ENCODE results near the gene SPAG9. TPM values are rescaled to one million over a fixed set of nuclear protein-coding genes. Genes with fewer than 3 reads are reported as not detected.

The SPAG9 gene
- total and polyA plus RNA-seq, 12 donors = 20.7 to 65.8 (median 51.6) TPM

DNA sequence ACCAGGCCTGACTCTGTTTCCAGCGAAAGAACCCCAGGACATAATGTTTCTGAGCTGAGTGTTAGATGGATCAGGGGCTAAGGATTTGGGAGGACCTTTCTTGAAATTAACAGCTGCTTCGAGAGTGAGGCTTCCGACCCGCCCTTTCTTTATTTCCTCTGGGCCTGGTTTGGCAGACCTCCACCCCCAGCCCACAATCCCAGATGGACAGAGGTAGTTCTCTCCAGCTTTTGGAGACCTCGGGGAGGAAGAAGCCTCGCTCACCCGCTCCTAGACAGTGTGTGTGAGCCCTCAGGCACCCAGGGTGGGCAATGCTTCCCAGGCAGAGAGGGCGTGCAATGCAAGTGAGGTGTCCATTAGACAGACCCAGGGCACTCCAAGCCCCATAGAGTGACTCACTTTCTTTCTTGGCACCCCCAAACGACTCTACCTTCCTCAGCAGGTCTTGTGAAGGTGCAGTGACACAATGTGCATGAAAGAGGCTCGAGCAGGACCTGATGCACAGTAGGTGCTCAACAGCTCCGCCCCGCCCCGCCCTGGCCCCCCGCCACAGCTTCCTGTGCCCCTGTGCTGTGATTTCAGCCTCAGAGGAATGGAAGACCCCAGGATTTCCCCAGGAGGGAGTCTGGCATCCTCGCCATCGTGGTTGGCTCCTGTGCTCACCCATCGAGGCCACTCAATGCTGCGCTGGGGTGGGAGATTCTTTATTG, 203.8 kb downstream of the SPAG9 start:
- intact Hi-C loops (cut with DNase I) = loop anchor here in 3 of 10 donors (5.0 kb wide), 1 partner anchor 50 kb away; the partner anchor contains the start of gene TOB1 (in 3 of the 3)
- H3K27me3 ChIP-seq = no peaks in the 10 kb centered on the region
- H3K36me3 ChIP-seq = no peaks in the 10 kb centered on the region
- ATAC-seq (peak in 3 of 8 donors; percentile 16 to 41 (median 33)), DNase-seq (peak in 1 of 2 donors; percentile 48)
- H3K9me3 ChIP-seq = no peaks in the 10 kb centered on the region
- H3K4me3 ChIP-seq = no peak overlapping the region
- 73 to 79% methylated on average over 18 of the region's 18 CpGs for WGBS, 2 donors
- no peak for TF ChIP-seq CTCF (IDR thresholded peaks at IDR 0.05)
- peak overlapping the region; percentile 3 to 89 (median 64) for H3K27ac ChIP-seq
- peaks cover 31 to 54% (median 35%) of the 10 kb centered on the region in 9 donors for H3K4me1 ChIP-seq

- Histone ChIP-seq H3K36me3 (no peaks in the 10 kb centered on the region), H3K27ac (peak overlapping the region; percentile 3 to 89 (median 56)), H3K4me1 (peaks cover 31 to 54% (median 35%) of the 10 kb centered on the region in 9 donors), H3K9me3 (no peaks in the 10 kb centered on the region), H3K4me3 (no peak overlapping the region), H3K27me3 (no peaks in the 10 kb centered on the region)
- peak in 1 of 8 donors; percentile 0 for ATAC-seq
- no peak for TF ChIP-seq CTCF (IDR thresholded peaks at IDR 0.05)
- DNase-seq = no peak
- WGBS, 2 donors = 78 to 80% methylated on average over 2 of the region's 2 CpGs
- intact Hi-C loops (cut with DNase I) = loop anchor here in 3 of 10 donors (5.0 kb wide), 1 partner anchor 49 kb away; the partner anchor contains the start of gene TOB1 (in 3 of the 3)
Measured at GRCh38 chr17:50916026-50916707, 204.5 kb downstream of the SPAG9 start.

DNA sequence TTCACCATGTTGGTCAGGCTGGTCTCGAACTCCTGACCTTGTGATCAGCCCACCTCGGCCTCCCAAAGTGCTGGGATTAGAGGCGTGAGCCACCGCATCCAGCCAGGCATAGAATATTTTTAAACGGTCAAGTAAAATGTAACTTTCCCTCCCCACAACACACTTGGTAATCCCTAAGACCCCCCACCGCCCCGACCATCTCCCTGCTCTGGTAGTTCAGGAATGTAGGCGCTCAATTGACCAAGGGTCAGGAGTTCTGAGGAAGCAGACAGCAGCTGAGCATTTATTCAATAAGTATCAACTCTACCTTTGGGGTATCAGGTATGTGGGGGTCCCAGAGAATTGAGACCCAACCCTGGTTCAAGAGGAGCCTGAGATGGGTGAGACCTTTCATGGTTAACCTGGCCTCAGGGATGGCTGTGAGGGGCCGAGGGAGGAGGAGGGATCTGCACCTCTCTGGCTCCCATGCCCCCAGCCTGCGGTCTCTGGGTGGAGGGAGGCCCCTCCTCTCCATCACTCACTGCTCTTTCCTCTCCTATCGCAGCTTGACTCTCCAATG, 206.1 kb downstream of the SPAG9 start:
- H3K4me3 ChIP-seq = no peak overlapping the region
- H3K4me1 ChIP-seq = peaks cover 27 to 53% (median 31%) of the 10 kb centered on the region in 9 donors
- H3K36me3 ChIP-seq = no peaks in the 10 kb centered on the region
- DNase-seq = no peak
- no peak for ATAC-seq
- intact Hi-C loops (cut with DNase I) = loop anchor here in 3 of 10 donors (5.0 kb wide), 1 partner anchor 47 kb away; the partner anchor contains the start of gene TOB1 (in 3 of the 3)
- no peaks in the 10 kb centered on the region for H3K27me3 ChIP-seq
- H3K27ac ChIP-seq = peak overlapping the region in 4 of 10 donors; percentile 15 to 89 (median 64)
- no peak for TF ChIP-seq CTCF (IDR thresholded peaks at IDR 0.05)
- no peaks in the 10 kb centered on the region for H3K9me3 ChIP-seq
- WGBS, 2 donors = 90 to 93% methylated on average over 11 of the region's 11 CpGs

GRCh38 chr17:50913120-50913519, 207.5 kb downstream of the SPAG9 start:
- no peaks in the 10 kb centered on the region for H3K36me3 ChIP-seq
- H3K9me3 ChIP-seq = no peaks in the 10 kb centered on the region
- H3K27me3 ChIP-seq = no peaks in the 10 kb centered on the region
- no peak for TF ChIP-seq CTCF (IDR thresholded peaks at IDR 0.05)
- no peak overlapping the region for H3K4me3 ChIP-seq
- ATAC-seq = no peak
- peaks cover 12 to 53% (median 29%) of the 10 kb centered on the region in 9 donors for H3K4me1 ChIP-seq
- intact Hi-C loops (cut with DNase I) = no loop called here
- no peak for DNase-seq
- 92 to 95% methylated on average over 2 of the region's 2 CpGs for WGBS, 2 donors
- no peak overlapping the region for H3K27ac ChIP-seq
